Activated T-helper 1 cell treated with Interleukin-2 at 50 U/mL for 16 hours (primary cell): ENCODE data around the gene TRIM8.
"Not testable (repeated sequence)": the region's sequence is repeated elsewhere in the genome, so short reads cannot be mapped to it uniquely, and the experiment has no call there.

Experiments
- DNase-seq: peaks from one replicate; pipeline ENCODE4 v3.0.0-alpha.2; 2020; ENCODE audit warnings: low read depth

Gene TRIM8

GRCh38 chr10:102650655-102651454, 6.6 kb downstream of the TRIM8 start:
- no peak for DNase-seq

GRCh38 chr10:102651455-102652169, 7.3 kb downstream of the TRIM8 start:
- no peak for DNase-seq

DNA sequence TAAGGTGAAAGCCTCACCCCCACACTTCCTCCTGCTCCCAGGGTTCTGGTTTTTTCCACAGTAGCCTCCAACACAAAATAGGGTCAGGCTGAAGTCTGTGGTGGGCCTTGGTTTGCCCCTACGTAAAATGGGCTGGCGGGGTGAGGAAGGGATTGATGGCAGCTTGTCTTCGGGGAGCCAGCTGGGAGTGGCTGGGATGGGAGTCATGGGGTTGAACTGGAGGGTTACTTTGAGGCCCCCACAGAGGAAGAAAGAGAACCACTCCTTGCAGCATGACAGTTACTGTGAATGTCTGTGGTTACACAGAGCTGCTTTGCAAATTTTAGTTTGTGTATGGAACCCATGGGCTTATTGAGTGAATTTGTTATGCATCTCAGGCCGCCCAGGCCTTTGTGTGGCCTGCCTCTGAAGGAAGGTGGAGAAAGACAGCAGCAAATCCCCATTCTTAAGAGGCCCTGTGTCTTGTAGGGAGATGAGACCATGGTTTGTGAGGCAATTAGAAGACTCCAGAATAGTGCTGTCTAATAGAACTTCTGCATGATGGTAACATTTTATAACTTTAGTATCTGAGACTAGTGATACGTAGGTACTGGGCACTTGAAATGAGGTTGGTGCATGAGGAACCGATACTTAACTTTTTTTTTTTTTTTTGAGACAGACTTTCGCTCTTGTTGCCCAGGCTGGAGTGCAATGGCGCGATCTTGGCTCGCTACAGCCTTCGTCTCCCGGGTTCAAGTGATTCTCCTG, 8.1 kb downstream of the TRIM8 start:
- DNase-seq = no peak

- DNase-seq = no peak
Observed at GRCh38 chr10:102653060-102653459, 8.8 kb downstream of the TRIM8 start.

DNA sequence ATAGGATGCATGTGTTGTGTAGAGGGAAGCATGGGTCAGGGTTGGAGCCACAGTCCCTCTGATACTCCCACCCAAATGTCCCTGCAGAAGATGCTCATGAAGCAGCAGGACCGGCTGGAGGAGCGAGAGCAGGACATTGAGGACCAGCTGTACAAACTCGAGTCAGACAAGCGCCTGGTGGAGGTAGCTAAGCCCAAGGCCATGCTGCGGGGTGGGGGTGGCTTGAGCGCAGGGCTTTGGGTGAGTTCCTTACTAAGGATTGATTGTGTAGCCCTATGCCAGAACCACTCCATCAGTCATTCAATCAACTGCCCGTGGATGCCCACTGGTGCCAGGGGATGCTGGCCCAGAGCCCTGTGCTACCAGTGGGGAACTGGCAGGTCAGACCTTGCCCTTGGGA, 10.3 kb downstream of the TRIM8 start:
- DNase-seq = no peak

- no peak for DNase-seq
Observed at GRCh38 chr10:102654969-102655368, 10.7 kb downstream of the TRIM8 start.

GRCh38 chr10:102656026-102656425, 11.7 kb downstream of the TRIM8 start:
- DNase-seq = no peak

GRCh38 chr10:102656791-102657371, 12.6 kb downstream of the TRIM8 start:
- DNase-seq = no peak

GRCh38 chr10:102657451-102657850, 13.2 kb downstream of the TRIM8 start:
- no peak for DNase-seq

- no peak for DNase-seq
Observed at GRCh38 chr10:102657984-102658724, 13.9 kb downstream of the TRIM8 start.

DNA sequence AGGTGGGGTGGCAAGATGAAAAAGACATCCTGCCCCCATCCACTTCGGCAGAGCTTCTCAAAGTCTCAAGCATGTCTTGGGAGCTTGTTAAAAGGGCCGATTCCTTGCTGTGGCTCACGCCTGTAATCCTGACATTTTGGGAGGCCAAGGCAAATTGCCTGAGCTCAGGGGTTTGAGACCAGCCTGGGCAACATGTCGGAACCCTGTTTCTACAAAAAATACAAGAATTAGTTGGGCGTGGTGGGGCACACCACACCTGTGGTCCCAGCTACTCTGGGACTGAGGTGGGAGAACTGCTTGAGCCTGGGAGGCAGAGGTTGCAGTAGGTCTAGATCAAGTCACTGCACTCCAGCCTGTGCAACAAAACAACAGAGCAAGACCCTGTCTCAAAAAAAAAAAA, 14.5 kb downstream of the TRIM8 start:
- no peak for DNase-seq

DNA sequence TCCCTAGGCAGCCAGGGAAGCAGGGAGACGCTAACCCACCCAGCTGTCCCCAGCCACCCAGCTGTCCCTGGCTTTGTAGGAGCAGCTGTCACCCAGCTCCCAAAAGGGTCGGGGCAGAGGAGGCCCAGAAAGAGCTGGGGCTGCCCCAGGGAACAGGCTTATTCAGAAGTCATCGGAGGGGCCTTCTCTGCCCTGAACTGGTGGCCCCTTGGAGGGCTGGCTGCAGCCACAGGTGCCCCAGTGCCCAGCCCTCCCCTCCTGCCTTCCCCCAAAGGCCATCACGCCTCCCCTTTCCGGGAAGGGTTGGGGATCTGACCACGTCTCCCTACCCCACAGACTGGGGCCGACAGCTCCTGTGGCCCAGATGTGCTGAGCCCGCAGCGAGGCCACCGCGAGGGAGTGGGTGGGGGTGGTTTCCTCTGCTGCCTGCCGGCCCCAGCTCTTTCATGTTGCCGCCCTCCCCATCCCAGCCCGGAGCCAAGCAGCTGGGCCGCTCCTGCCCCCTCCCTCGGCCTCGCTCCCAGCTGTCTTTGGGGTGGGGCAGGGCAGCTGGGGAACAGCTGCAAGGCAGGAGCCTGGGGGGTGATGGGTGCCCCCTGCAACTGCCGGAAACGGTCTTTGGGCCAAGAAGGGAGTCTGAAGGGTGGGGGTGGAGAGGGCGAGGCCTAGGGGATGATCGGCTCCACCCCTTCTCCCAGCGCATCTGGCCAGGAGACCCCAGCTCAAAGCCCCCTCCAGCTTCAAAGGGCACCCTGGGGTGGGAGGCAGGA, 16.8 kb downstream of the TRIM8 start:
- peak; percentile 37 for DNase-seq

DNA sequence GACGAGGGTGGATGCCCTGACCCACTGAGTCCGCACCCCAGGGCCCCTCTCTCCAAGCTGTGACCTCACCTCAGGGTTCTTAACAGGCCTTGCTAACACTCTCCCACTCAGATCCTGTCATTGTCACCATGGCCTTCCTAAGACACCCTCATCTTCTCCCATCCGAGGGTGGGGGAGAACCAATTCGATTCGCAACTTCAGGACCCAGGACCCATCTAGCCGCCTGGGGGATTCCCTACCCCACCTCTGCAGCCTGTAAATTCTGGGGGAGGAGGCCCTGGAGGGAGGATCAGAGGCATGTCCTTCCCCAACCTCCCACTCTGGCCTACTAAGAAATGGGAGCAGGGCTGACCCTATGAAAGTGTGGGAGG, 17.4 kb downstream of the TRIM8 start:
- DNase-seq = no peak

GRCh38 chr10:102665904-102666509, 21.7 kb downstream of the TRIM8 start:
- no peak for DNase-seq

- not testable (repeated sequence) for DNase-seq
Observed at GRCh38 chr10:102667411-102667810, 23.1 kb downstream of the TRIM8 start.

DNA sequence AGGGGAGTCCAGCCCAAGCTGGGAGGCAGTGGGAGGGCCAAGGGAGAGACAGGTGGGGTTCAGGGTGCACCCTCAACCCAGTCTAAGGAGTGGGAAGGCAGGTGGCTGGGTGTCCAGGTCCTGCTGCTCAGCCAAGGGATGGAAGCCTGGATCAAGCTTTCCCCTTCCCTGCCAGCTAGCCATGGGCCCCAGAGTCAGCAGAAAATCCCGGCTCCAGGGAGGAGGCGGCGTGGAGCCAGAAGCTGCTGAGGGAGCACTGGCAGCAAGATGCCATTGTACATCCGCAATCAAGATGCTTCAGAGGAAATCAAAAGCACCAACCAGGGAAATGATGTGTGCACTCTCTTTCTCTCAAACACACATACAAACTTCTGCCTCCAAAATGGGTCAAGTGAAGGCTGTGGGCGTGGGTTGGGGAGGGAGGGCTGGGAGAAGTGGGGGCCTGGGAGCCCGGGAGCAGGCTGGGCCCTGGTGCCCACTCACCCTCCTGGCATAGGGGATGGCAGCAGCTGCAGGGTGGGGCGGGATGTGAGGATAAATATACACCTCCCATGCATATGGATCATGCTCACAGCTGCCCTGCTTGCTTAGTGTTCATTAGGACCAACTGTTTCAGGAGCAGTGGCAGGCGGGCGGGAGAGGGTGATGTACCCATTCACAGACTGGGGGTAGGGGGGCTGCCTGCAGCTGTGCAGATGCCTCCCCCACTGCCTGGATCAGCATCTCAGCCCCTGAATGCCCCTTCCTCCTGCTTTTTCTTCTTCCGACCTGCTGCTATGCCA, 24.2 kb downstream of the TRIM8 start:
- DNase-seq = no peak

GRCh38 chr10:102669206-102670064, 25.2 kb downstream of the TRIM8 start:
- DNase-seq = no peak

- no peak for DNase-seq
Observed at GRCh38 chr10:102670065-102670670, 25.9 kb downstream of the TRIM8 start.
